ENCODE measurements around the gene ECD.

- no peak for TF ChIP-seq RFX5 (IDR thresholded peaks at IDR 0.05)
- TF ChIP-seq POLR2A (IDR thresholded peaks at IDR 0.05; ENCODE audit: low read length): no peak
- no peak for TF ChIP-seq HOXB13 (CRISPR knock-in tag; IDR thresholded peaks at IDR 0.05; ENCODE audit: low read depth)
- no peak for TF ChIP-seq USF2 (IDR thresholded peaks at IDR 0.05)
- TF ChIP-seq RCOR1 (IDR thresholded peaks at IDR 0.05; ENCODE audit: low read depth, low read length): no peak
- TF ChIP-seq CTCF (IDR thresholded peaks at IDR 0.05): no peak
- TF ChIP-seq MYC (IDR thresholded peaks at IDR 0.05; ENCODE audit: borderline replicate concordance, low read length): no peak
- TF ChIP-seq REST (IDR thresholded peaks at IDR 0.05): no peak
These were observed 38.1 kb upstream of the ECD start for GRCh38 chr10:73205890-73206289.
